ENCODE results near the gene RGS14.

Gene RGS14, protein sequence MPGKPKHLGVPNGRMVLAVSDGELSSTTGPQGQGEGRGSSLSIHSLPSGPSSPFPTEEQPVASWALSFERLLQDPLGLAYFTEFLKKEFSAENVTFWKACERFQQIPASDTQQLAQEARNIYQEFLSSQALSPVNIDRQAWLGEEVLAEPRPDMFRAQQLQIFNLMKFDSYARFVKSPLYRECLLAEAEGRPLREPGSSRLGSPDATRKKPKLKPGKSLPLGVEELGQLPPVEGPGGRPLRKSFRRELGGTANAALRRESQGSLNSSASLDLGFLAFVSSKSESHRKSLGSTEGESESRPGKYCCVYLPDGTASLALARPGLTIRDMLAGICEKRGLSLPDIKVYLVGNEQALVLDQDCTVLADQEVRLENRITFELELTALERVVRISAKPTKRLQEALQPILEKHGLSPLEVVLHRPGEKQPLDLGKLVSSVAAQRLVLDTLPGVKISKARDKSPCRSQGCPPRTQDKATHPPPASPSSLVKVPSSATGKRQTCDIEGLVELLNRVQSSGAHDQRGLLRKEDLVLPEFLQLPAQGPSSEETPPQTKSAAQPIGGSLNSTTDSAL

DNA sequence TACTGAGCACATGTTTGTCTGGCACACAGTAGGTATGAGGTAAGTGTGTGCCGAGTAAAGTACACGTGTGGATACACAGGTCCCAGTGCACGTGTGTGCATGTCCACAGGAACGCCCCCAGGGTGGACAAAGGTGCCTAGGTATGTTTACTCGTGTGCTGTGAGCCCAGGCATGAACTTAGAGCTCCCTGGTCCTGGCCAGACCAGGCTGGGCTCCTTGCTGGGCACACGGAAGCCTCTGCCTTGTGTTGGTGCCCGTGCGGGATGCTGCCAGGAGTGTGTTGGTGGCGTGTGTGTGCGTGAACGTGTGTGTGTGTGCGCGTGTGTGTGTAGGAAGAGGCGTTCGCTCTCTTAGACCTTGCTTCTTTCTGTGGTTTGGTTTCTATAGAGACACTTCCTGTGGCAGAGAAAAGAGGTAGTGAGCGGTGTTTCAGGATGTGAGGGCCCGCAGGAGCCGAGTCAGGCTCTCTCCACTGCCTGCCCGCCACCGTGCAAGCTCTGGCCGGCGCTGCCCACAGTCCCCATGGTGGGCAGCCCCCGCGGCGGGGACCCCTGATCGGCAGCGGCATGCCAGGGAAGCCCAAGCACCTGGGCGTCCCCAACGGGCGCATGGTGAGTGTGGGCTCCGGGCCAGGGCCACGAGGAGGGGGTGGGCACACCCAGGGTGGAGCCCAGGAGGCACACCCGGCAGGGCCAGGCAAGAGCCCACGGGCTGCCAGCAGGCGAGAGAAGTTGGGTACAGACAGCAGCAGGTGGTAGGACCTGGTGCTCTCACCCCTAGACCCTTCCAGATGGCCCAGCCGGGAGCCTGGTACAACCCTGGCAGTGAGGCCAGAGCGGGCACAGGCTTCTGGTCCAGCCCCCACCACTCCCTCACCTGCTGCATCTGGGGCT, at the start of gene RGS14:
TSS of gene RGS14 (plus strand) at position 466 of the 893 bp plus-strand sequence. CDS start at position 567, 101 bp downstream.
- Histone ChIP-seq H3K36me3 (replicated peaks) (no peaks in the 10 kb centered on the region), H3K4me3 (ENCODE audit: low read depth, low read length) (no peak within 1 kb of the TSS), H3K27ac (no peak within 1 kb of the TSS), H3K27me3 (replicated peaks) (no peaks in the 10 kb centered on the region)
- peak; percentile 36 for DNase-seq
- in situ Hi-C loops (cut with HindIII; ENCODE audit: low pct_ligation_motif_present, low sequenced_read_pairs): no loop called here
- TF ChIP-seq, protein P1, sequence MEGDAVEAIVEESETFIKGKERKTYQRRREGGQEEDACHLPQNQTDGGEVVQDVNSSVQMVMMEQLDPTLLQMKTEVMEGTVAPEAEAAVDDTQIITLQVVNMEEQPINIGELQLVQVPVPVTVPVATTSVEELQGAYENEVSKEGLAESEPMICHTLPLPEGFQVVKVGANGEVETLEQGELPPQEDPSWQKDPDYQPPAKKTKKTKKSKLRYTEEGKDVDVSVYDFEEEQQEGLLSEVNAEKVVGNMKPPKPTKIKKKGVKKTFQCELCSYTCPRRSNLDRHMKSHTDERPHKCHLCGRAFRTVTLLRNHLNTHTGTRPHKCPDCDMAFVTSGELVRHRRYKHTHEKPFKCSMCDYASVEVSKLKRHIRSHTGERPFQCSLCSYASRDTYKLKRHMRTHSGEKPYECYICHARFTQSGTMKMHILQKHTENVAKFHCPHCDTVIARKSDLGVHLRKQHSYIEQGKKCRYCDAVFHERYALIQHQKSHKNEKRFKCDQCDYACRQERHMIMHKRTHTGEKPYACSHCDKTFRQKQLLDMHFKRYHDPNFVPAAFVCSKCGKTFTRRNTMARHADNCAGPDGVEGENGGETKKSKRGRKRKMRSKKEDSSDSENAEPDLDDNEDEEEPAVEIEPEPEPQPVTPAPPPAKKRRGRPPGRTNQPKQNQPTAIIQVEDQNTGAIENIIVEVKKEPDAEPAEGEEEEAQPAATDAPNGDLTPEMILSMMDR (IDR thresholded peaks at IDR 0.05; ENCODE audit: low read depth, low read length, missing control alignments): no peak

DNA sequence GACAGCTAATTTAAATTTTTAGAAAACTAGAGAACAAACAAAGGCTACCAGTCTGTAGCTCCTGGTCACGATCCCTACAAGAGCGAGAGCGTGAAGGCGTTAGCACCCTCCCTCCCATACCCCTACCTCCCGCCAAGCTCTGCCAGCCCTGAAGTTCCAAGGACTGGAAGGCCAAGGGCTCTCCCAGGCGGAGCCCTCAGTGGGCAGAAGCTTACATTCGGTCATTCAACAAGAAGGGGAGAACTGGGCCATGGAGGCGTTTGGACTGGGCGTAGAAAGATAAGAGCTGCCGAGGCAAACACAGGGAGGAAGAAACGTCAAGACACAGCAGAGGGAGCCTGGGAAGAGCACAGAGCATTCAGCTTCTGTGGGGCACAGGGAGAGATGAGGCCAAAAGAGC, 49.0 kb upstream of the RGS14 start:
- H3K36me3 ChIP-seq (replicated peaks): peaks cover 23% of the 10 kb centered on the region
- H3K4me3 ChIP-seq (ENCODE audit: low read depth, low read length): no peak overlapping the region
- no peak overlapping the region for H3K27ac ChIP-seq
- in situ Hi-C loops (cut with HindIII; ENCODE audit: low pct_ligation_motif_present, low sequenced_read_pairs): loop anchor here (25.0 kb wide), 1 partner anchor 129 kb away; the partner anchor contains the start of genes GRK6 and PRR7
- no peaks in the 10 kb centered on the region for H3K27me3 ChIP-seq (replicated peaks)
- DNase-seq: no peak
- TF ChIP-seq, protein P1 (IDR thresholded peaks at IDR 0.05; ENCODE audit: low read depth, low read length, missing control alignments): no peak

DNA sequence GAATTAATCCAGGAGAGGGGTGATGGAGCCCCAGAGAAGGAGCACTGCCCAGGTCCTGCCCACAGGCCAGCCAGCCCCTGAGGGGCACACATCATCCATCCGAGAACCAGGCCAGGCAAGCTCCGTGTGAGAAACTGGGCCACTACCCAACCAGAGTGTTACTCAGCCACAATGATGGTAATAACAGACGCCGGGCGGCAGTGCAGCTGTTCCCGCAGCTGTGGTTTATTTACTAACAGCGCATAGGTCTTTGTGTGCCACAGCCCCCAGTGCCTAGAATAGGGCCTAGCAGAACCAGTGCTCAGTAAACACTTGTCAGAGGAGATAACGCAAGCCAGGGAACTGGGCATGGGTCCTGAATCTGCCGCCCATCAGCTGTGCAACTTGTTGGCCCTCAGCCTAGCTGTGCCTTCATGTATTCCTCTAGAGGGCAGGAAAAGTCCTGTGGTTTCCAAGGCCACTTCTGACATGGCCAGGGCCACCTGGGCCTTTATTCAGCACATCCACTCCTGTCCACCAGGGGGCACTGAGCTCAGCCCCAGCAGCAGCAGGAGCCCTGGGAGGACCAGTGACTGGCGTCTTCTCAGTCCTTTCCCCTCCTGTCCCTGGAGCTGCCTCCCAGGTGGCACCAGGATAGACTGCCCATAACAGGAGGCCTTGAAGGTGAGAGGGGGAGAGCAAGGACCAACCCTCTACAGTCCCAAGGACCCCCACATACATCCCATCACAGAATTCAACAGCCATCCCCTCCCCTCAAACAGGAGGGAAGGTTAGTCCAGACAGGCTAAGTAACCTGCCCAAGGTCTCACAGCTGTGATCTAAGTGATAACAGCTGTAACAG, 48.2 kb upstream of the RGS14 start:
- TF ChIP-seq, protein P1 (IDR thresholded peaks at IDR 0.05; ENCODE audit: low read depth, low read length, missing control alignments): peak; percentile 97
- Histone ChIP-seq H3K27me3 (replicated peaks) (no peaks in the 10 kb centered on the region), H3K36me3 (replicated peaks) (peaks cover 22% of the 10 kb centered on the region), H3K4me3 (ENCODE audit: low read depth, low read length) (no peak overlapping the region), H3K27ac (no peak overlapping the region)
- in situ Hi-C loops (cut with HindIII; ENCODE audit: low pct_ligation_motif_present, low sequenced_read_pairs): loop anchor here (25.0 kb wide), 1 partner anchor 128 kb away; the partner anchor contains the start of genes GRK6 and PRR7
- DNase-seq: peak; percentile 53

DNA sequence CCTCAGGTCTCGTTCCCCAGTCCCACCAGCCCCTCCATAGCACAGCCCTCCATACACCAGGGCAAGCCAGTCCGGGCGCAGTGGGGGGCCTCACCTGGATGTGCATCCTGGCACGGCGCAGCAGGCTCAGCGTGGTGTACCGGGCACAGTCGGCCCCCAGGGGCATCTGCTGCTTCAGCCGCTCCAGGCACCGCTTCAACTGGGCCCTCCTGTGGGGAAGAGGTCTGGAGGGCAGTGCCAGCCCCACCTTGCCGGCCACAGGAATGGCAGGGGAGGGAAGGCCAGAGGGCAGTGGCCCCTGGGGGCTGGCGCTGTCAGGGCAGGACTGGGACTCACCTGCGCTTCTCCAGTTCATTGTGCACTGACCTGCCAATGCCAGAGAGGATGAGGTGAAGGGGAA, 47.4 kb upstream of the RGS14 start:
- Histone ChIP-seq H3K27me3 (replicated peaks) (no peaks in the 10 kb centered on the region), H3K36me3 (replicated peaks) (peaks cover 18% of the 10 kb centered on the region), H3K4me3 (ENCODE audit: low read depth, low read length) (peak overlapping the region; percentile 65), H3K27ac (no peak overlapping the region)
- TF ChIP-seq, protein P1 (IDR thresholded peaks at IDR 0.05; ENCODE audit: low read depth, low read length, missing control alignments): no peak
- in situ Hi-C loops (cut with HindIII; ENCODE audit: low pct_ligation_motif_present, low sequenced_read_pairs): loop anchor here (25.0 kb wide), 1 partner anchor 127 kb away; the partner anchor contains the start of genes GRK6 and PRR7
- no peak for DNase-seq

All from brain microvascular endothelial cell (primary cell).